HTERT RPE-1 (cell line): Measurements from ENCODE around the gene PYROXD2.

ENCODE experiments used
- in situ Hi-C: fragments of 300-500 bp; cut with MboI; formaldehyde crosslinking; loops from 4 replicates; pipeline ENCODE4 v1.14.3; 2020; ENCODE audit warnings: low sequenced_read_pairs

Gene PYROXD2

DNA sequence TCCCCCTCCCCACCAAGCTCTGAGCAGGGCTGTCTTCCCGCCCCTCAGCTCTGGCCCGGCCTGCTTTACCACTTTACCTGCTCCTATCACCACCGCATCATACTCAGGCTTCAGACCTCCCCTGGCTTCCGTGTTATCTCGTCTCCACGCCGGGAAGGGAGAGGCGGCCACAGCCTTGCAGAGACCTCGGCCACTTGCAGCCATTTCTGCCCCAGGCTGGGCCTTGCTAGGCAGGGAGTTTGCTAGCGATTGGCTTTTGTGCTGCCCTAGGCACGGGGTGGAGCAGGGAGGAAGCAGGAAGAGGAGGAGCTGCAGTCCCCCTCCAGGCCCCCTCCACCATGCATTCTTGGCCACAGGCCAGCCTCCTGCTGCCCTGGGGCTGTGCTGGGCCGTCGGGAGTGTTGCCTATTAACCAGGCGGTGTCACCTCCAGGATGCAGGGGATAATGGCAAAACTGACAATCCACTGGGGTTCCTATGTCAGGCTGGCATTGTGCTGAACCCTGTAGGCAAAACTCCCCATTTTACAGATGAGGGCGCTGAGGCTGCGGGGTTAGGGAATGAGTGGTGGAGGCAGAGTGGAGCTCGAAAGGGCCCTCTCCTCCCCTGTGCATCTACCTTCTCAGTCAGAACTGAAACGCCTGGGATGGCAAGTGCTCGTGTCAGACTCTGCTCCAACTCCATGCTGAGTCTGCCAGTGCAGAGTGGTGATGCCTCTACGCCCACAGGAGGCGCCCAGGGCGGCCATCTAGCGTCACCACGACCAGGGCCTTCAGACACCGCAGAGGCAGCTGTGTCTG, at the start of gene PYROXD2:
Gene PYROXD2, minus strand, starts transcription at position 251 of the 799 bp plus-strand sequence. Its CDS starts 47 bp downstream, at position 204.
- in situ Hi-C loops = no loop called here

GRCh38 chr10:98463976-98464754, 49.2 kb upstream of the PYROXD2 start:
- in situ Hi-C loops = no loop called here

DNA sequence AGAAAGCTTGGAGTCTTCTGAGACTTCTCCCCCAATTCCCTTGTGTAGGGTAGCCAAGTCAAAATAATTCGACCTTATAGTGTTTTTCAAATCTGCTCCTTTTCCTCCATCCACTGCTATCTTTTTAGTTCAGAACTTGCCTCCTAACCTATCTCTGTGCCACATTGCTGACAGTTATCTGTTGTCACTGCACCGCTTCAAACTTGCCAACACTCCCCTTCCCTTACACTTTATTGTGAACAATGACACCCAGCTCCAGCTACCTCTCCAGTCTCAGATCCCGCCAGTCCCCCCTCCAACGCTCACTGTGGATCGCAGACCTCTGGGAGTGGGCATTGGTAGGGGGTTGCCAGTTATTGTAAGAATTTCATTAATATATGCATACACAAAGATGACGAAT, 48.0 kb upstream of the PYROXD2 start:
- in situ Hi-C loops = no loop called here

GRCh38 chr10:98461500-98461842, 46.5 kb upstream of the PYROXD2 start:
- in situ Hi-C loops = no loop called here

GRCh38 chr10:98460837-98461499, 46.0 kb upstream of the PYROXD2 start:
- in situ Hi-C loops = no loop called here

- in situ Hi-C loops = no loop called here
These were observed 44.1 kb upstream of the PYROXD2 start for GRCh38 chr10:98458809-98459784.

DNA sequence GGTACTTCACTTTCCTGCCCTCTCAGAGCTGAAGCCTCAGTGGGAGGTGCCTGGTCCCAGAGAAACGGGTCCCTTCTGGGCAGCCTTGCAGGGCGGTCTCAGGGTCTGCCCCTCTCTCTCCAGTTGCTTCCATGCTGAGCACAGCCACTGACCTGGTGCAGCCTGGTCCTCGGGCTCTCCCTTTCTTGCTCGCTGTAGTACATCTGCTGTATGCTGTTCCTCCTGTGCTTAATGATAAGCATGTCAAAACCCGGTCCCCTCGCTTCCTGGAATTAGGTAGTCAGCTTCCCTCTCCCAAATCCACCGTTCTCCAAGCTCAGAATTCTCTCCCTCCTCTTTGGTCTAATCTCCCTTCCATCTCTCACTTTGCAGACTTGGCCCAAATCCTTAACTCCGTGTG, 42.7 kb upstream of the PYROXD2 start:
- in situ Hi-C loops = no loop called here

GRCh38 chr10:98456686-98457482, 41.9 kb upstream of the PYROXD2 start:
- in situ Hi-C loops = no loop called here

DNA sequence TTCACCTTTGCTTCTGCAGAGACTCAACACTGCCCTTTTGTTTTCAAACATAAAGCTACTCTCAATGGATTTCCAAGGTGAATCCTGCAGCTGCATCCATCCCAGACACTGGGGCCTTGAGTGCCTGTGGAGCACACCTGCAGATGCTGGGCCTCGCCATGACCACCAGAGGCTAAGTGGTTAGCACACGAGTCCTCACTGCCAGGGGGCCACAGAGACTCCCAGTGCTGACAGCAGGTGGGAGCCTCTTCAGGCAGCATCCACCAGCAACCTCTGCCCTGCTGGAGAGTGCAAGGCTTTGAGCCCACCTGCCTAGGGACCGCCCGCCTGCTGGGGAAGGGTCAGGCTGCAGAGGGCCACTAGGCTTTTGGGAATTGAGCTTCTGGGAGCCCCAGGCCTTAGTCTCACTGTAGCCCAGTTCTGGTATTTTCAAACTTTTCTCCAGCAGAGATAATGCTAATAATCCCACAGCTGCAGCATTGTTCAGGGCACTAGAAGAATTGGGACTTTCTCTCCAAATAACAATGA, 41.1 kb upstream of the PYROXD2 start:
- in situ Hi-C loops = no loop called here

DNA sequence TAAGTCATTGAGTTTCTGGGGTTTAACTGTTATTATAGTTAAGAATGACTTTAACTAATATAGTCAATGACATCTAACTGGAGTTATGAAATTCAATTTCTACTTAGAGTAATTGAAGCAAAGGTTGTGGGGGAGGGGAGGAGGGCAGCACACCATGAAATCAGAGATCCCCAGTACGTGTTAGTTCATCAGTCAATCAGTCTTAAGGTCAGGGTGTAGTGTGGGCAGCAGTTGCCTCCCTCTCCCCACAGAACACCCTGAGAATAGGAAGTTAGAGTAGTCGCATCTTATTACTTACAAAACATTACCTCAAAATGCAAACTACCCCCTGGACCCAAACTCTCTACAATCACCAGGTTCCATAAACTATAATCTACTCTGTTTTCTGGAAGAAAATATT, 38.7 kb upstream of the PYROXD2 start:
- in situ Hi-C loops = no loop called here

GRCh38 chr10:98450618-98451017, 35.6 kb upstream of the PYROXD2 start:
- in situ Hi-C loops = no loop called here

DNA sequence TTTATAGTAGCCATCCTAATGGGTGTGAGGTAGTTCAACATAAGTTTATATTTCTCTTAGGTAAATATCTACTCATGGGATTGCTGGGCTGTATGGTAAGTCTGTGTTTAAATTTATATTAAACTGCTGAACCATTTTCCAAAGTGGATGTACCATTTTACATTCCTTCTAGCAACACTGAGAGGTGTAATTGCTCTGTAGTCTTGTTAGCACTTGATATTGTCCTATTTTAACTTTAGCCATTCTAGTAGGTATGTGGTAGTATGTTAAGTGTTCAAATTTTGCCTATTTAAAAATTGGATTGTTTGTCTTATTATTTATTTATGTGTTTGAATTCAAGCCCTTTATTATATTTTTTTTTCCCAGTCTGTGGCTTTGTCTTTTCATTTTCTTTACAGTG, 34.3 kb upstream of the PYROXD2 start:
- in situ Hi-C loops = no loop called here

DNA sequence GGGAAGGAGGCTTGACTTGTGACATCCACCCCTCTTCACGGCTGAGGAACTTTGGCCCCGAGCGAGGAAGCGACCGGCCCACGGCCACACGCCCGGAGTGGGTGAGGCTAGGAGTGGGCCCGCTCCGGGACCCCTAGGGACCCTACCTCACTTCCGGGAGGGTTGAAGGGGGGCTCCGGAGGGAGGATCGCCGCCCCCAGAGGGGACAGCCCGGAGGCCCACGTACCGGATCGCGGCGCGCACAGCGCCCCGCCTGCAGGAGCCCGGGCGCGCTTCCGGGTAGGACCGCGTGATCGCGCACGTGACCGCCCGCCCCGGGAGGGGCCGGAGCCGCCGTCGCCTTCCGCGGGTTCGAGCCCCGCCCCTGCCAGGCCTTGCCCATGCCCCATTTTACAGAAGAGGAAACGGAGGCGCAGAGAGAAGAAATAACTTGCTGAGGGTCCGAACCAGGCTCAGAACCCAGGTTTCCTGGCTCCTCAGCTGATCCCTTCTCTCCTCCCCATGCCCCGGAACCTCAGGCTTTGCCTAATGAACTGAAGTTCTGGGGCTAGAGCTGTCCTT, 31.8 kb upstream of the PYROXD2 start, which contains the start of gene HPS1:
Gene HPS1, minus strand, starts transcription at position 275 of the 561 bp plus-strand sequence. CDS start 3,695 bp downstream, outside the sequence.
- in situ Hi-C loops = no loop called here

DNA sequence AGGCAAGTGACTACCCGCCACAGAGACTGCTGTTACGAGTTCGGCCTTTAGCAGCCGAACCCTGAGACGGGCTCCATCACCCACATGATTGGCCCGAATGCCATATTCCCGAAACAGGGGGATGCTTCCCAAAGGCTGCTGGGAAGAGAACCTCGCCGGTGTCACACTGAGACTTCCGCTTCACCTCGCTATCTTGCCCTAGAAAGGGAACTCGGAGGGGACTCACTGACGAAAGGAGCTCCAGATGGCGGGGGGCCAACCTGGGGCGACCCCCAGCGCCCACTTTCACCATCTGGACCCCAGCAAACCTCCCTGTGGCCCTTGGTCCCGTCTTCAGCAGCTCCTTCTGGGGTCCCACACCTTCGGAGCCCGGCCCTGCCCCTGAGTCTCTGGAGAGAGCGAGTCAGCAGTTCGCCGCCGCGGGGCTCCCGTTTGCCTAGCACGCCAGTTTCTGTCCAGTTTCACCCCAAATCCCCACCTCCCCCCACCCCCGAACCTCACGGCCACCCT, 31.2 kb upstream of the PYROXD2 start:
- in situ Hi-C loops = no loop called here

GRCh38 chr10:98445200-98445812, 30.3 kb upstream of the PYROXD2 start:
- in situ Hi-C loops = no loop called here

DNA sequence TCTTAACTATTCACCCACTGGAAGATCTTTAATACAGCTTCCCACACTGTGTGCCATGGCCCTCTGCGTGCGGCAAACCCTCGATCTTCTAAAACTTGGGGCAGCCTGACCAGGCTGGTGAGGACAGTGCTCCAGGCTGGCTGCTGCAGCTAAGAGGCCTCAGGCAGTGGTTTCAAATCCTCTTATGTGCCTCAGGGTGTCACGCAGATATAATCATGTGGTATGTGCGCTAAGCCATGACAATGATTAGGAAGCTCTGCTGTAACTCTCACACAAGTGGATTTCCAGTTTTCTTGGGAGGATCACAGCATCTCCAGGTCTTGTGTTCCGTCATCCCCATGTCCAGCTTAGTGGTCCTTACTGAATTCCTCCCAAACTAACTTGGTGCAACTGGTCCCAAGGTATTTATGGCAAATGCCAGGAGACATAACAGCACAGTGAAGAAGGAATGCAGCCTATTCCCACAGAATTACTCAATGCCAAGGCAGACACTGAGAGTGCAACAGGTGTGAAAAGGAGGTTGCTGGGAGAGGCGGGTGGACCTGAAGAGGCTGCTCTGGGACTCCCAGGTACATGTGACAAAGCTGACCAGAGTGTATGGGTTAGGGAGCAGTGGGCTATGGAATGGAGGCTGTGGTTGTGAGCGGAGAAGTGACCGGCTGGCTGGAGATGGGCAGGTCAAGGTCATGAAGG, 29.5 kb upstream of the PYROXD2 start:
- in situ Hi-C loops = no loop called here

DNA sequence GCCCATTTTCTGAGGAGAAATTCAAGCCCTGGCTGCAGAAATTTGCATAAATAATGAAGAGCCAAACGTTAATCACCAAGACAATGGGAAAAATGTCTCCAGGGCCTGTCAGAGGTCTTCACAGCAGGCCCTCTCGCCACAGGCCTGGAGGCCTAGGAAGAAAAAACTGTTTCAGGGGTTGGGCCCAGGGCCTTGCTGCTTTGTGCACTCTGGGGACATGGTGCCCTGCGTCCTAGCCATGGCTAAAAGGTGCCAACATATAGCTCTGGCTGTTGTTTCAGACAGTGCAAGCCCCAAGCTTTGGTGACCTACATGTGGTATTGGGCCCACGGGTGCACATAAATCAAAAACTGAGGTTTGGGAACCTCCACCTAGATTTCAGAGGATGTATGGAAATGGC, 23.7 kb upstream of the PYROXD2 start:
- in situ Hi-C loops = no loop called here

GRCh38 chr10:98436704-98437103, 21.7 kb upstream of the PYROXD2 start:
- in situ Hi-C loops = no loop called here
